ENCODE data around the gene RGL1.

DNA sequence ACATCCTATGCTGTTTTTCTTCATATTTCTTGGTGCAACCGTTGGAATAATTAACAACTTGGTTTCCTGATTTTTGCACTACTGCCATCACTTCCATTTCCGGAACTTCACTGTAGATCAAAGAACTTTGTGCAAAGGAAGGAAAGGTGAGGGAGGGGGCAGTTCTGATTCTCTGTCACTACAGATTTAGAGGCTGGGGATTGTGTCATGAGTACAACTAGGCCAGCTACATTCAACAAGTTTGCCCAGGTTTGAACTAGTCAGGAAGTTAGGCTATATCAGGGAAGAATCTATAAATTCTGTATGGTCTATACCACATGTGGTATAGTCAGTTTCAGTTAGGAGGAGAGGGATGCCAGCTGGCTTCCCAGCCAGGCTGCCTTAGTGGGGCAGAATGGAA, 84.2 kb downstream of the RGL1 start:
- TF ChIP-seq, protein P1, sequence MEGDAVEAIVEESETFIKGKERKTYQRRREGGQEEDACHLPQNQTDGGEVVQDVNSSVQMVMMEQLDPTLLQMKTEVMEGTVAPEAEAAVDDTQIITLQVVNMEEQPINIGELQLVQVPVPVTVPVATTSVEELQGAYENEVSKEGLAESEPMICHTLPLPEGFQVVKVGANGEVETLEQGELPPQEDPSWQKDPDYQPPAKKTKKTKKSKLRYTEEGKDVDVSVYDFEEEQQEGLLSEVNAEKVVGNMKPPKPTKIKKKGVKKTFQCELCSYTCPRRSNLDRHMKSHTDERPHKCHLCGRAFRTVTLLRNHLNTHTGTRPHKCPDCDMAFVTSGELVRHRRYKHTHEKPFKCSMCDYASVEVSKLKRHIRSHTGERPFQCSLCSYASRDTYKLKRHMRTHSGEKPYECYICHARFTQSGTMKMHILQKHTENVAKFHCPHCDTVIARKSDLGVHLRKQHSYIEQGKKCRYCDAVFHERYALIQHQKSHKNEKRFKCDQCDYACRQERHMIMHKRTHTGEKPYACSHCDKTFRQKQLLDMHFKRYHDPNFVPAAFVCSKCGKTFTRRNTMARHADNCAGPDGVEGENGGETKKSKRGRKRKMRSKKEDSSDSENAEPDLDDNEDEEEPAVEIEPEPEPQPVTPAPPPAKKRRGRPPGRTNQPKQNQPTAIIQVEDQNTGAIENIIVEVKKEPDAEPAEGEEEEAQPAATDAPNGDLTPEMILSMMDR (IDR thresholded peaks at IDR 0.05): no peak
- TF ChIP-seq POLR2AphosphoS5 (IDR thresholded peaks at IDR 0.05): no peak
- TF ChIP-seq EP300 (IDR thresholded peaks at IDR 0.05): no peak
